ENCODE results near the gene DOCK10. TPM values are rescaled to one million over a fixed set of nuclear protein-coding genes. Genes with fewer than 3 reads are reported as not detected.
"Not testable (repeated sequence)": the region's sequence is repeated elsewhere in the genome, so short reads cannot be mapped to it uniquely, and the experiment has no call there.

DOCK10 gene
- total and polyA plus RNA-seq, 2 donors (not counting 1 experiment from before 2014, with no cell fraction given): 20.8 to 26.3 TPM

DNA sequence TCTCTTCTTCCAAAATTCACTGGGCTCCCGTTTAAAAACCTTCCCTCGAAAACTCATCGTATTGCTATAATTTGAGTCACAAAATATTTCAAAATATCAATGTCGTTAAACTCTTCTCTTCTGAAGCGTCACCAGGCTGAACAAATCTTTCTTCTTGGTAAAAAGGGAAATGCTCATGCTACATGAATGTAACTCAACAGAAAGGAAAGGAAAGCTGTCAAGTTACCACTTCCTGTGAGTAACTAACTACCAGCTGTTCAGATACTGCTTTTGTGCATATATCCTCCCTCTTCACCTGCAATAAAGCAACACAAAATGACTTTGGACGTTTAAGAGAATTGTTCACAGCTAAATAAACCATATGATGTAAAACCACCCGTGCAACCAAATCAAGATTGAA is 95.4 kb downstream of the DOCK10 start:
- H4K20me1 ChIP-seq (ENCODE audit: control insufficient read depth, extremely low read depth, insufficient read depth, low read length): no peaks in the 10 kb centered on the region
- no peak overlapping the region for H3K4me2 ChIP-seq (ENCODE audit: extremely low read depth, insufficient read depth, low read length)
- DNase-seq (ENCODE audit: low read depth in 2 of 2): peak; percentile 77 to 89
- H3K27me3 ChIP-seq (ENCODE audit: control insufficient read depth, insufficient read depth, low read length): no peaks in the 10 kb centered on the region
- no peaks in the 10 kb centered on the region for H3K9me3 ChIP-seq (ENCODE audit: control insufficient read depth, insufficient read depth, low read depth, low read length)
- H3K36me3 ChIP-seq (ENCODE audit: control insufficient read depth, insufficient read depth, low read length): no peaks in the 10 kb centered on the region
- H3K79me2 ChIP-seq (ENCODE audit: control insufficient read depth, insufficient read depth, low read length): peaks cover 7% of the 10 kb centered on the region
- no peak for TF ChIP-seq EZH2 (IDR thresholded peaks at IDR 0.05; ENCODE audit: low read length, missing control alignments)
- TF ChIP-seq, protein P1, sequence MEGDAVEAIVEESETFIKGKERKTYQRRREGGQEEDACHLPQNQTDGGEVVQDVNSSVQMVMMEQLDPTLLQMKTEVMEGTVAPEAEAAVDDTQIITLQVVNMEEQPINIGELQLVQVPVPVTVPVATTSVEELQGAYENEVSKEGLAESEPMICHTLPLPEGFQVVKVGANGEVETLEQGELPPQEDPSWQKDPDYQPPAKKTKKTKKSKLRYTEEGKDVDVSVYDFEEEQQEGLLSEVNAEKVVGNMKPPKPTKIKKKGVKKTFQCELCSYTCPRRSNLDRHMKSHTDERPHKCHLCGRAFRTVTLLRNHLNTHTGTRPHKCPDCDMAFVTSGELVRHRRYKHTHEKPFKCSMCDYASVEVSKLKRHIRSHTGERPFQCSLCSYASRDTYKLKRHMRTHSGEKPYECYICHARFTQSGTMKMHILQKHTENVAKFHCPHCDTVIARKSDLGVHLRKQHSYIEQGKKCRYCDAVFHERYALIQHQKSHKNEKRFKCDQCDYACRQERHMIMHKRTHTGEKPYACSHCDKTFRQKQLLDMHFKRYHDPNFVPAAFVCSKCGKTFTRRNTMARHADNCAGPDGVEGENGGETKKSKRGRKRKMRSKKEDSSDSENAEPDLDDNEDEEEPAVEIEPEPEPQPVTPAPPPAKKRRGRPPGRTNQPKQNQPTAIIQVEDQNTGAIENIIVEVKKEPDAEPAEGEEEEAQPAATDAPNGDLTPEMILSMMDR (conservative IDR thresholded peaks at IDR 0.05 in 1 of 2, IDR thresholded peaks at IDR 0.05 in 1 of 2; ENCODE audit: low read depth in 1 of 2, low read length in 2 of 2): no peak
- peak overlapping the region in 1 of 4 experiments; percentile 37 for H3K4me3 ChIP-seq (replicated peaks in 1 of 4; ENCODE audit: control extremely low read depth in 1 of 4, insufficient read depth in 1 of 4, low read depth in 3 of 4, low read length in 4 of 4)
- H2AFZ ChIP-seq (ENCODE audit: low read length): no peak overlapping the region
- H3K27ac ChIP-seq (ENCODE audit: insufficient read depth, low read length): peak overlapping the region; percentile 40
- no peaks in the 10 kb centered on the region for H3K4me1 ChIP-seq (ENCODE audit: control insufficient read depth, extremely low read depth, insufficient read depth, low read length)
- H3K9ac ChIP-seq (ENCODE audit: insufficient read depth, low read length): no peak overlapping the region

DNA sequence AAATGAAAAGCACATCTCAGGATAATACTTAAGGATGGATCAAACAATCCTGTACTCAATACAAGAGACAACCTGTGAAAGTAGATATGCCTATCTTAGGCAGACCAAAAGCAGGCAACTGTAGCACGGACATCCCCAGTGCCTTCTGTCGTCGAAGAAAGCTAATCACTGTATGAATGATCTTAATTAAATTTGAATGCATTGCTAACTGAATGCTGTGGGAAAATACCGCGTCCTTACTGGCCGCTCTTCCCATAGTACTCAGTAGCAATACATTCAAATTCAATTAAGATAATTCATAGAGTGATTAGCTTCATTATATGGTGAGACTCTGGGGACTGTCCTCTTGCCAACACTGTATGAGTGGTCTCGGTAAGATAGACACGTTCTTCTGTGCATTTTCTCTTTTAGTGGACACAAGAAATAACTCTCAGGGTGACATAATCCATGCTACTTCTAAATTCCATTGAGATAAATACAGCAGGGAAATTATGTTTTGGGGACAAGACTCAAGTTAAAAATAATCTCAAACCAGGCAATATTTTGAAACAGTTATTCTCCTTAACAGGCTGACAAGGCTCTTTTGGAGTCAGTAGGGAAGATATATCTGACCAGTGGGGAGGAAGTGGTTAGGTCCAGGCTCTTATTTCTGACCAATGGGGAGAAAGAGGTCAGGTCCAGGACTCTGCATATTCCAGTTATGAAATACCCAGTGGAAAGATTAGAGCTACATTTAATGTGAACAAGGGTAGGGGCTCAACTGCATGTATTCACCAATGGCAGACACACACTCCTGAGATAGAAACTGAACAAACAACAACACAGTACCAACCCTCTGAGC is 97.3 kb downstream of the DOCK10 start:
- H3K27me3 ChIP-seq (ENCODE audit: control insufficient read depth, insufficient read depth, low read length): no peaks in the 10 kb centered on the region
- no peaks in the 10 kb centered on the region for H4K20me1 ChIP-seq (ENCODE audit: control insufficient read depth, extremely low read depth, insufficient read depth, low read length)
- no peak overlapping the region for H3K27ac ChIP-seq (ENCODE audit: insufficient read depth, low read length)
- H3K9ac ChIP-seq (ENCODE audit: insufficient read depth, low read length): no peak overlapping the region
- no peaks in the 10 kb centered on the region for H3K9me3 ChIP-seq (ENCODE audit: control insufficient read depth, insufficient read depth, low read depth, low read length)
- peaks cover 11% of the 10 kb centered on the region for H3K79me2 ChIP-seq (ENCODE audit: control insufficient read depth, insufficient read depth, low read length)
- DNase-seq (ENCODE audit: low read depth in 2 of 2): no peak
- no peaks in the 10 kb centered on the region for H3K4me1 ChIP-seq (ENCODE audit: control insufficient read depth, extremely low read depth, insufficient read depth, low read length)
- no peak overlapping the region for H3K4me3 ChIP-seq (replicated peaks in 1 of 4; ENCODE audit: control extremely low read depth in 1 of 4, insufficient read depth in 1 of 4, low read depth in 3 of 4, low read length in 4 of 4)
- no peak overlapping the region for H3K4me2 ChIP-seq (ENCODE audit: extremely low read depth, insufficient read depth, low read length)
- H2AFZ ChIP-seq (ENCODE audit: low read length): no peak overlapping the region
- TF ChIP-seq, protein P1 (conservative IDR thresholded peaks at IDR 0.05 in 1 of 2, IDR thresholded peaks at IDR 0.05 in 1 of 2; ENCODE audit: low read depth in 1 of 2, low read length in 2 of 2): no peak
- TF ChIP-seq EZH2 (IDR thresholded peaks at IDR 0.05; ENCODE audit: low read length, missing control alignments): no peak
- H3K36me3 ChIP-seq (ENCODE audit: control insufficient read depth, insufficient read depth, low read length): no peaks in the 10 kb centered on the region

DNA sequence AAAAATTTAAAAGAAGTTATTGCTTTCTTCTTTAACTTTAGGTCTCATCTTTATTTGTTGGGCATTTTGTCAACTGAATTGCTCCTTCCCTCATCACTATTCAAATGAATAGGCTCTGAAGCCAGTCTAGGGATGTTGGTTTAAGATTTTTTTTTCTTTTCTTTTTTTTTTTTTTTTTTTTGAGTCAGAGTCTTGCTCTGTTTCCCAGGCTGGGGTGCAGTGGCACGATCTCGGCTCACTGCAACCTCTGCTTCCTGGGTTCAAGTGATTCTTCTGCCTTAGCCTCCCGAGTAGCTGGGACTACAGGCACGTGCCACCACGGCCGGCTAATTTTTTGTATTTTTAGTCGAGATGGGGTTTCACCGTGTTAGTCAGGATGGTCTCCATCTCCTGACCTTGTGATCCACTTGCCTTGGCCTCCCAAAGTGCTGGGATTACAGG is 98.6 kb downstream of the DOCK10 start:
- not testable (repeated sequence) for H3K9ac ChIP-seq (ENCODE audit: insufficient read depth, low read length); DNase-seq (ENCODE audit: low read depth in 2 of 2); H3K4me3 ChIP-seq (replicated peaks in 1 of 4; ENCODE audit: control extremely low read depth in 1 of 4, insufficient read depth in 1 of 4, low read depth in 3 of 4, low read length in 4 of 4); H3K9me3 ChIP-seq (ENCODE audit: control insufficient read depth, insufficient read depth, low read depth, low read length); H4K20me1 ChIP-seq (ENCODE audit: control insufficient read depth, extremely low read depth, insufficient read depth, low read length); H3K27ac ChIP-seq (ENCODE audit: insufficient read depth, low read length); H3K27me3 ChIP-seq (ENCODE audit: control insufficient read depth, insufficient read depth, low read length); H3K4me1 ChIP-seq (ENCODE audit: control insufficient read depth, extremely low read depth, insufficient read depth, low read length); H3K4me2 ChIP-seq (ENCODE audit: extremely low read depth, insufficient read depth, low read length); H2AFZ ChIP-seq (ENCODE audit: low read length); H3K36me3 ChIP-seq (ENCODE audit: control insufficient read depth, insufficient read depth, low read length)
- peaks cover 11% of the 10 kb centered on the region for H3K79me2 ChIP-seq (ENCODE audit: control insufficient read depth, insufficient read depth, low read length)
